NCI-H524 (cell line): ENCODE measurements around the gene RANBP17.
"Not testable (repeated sequence)": the region's sequence is repeated elsewhere in the genome, so short reads cannot be mapped to it uniquely, and the experiment has no call there.

Experiments
- DNase-seq, 2 experiments: peaks; one replicate each; lab custom pipeline; 2025; lab: John Stamatoyannopoulos, UW

Gene RANBP17

GRCh38 chr5:170941788-170942187 lies 80.0 kb downstream of the RANBP17 start:
- no peak for DNase-seq

GRCh38 chr5:170945275-170945674 lies 83.5 kb downstream of the RANBP17 start:
- DNase-seq: no peak

GRCh38 chr5:170960567-170960966 lies 98.7 kb downstream of the RANBP17 start:
- no peak for DNase-seq

GRCh38 chr5:170963521-170963920 lies 101.7 kb downstream of the RANBP17 start:
- DNase-seq: no peak

- DNase-seq: no peak
Measured at GRCh38 chr5:170974461-170974860, 112.6 kb downstream of the RANBP17 start.

GRCh38 chr5:170980261-170980660 lies 118.4 kb downstream of the RANBP17 start:
- DNase-seq: not testable (repeated sequence)

GRCh38 chr5:170985486-170985885 lies 123.7 kb downstream of the RANBP17 start:
- no peak for DNase-seq

GRCh38 chr5:170986598-170986997 lies 124.8 kb downstream of the RANBP17 start:
- DNase-seq: peak; percentile 6 to 48

GRCh38 chr5:170993476-170993875 lies 131.7 kb downstream of the RANBP17 start:
- DNase-seq: no peak

- no peak for DNase-seq
Measured at GRCh38 chr5:171010086-171010485, 148.3 kb downstream of the RANBP17 start.

GRCh38 chr5:171010816-171011215 lies 149.0 kb downstream of the RANBP17 start:
- no peak for DNase-seq

GRCh38 chr5:171023508-171023907 lies 161.7 kb downstream of the RANBP17 start:
- DNase-seq: no peak

- no peak for DNase-seq
Measured at GRCh38 chr5:171024084-171024483, 162.3 kb downstream of the RANBP17 start.

GRCh38 chr5:171029401-171029800 lies 167.6 kb downstream of the RANBP17 start:
- DNase-seq: no peak

GRCh38 chr5:171031977-171032376 lies 170.2 kb downstream of the RANBP17 start:
- DNase-seq: no peak

- no peak for DNase-seq
Measured at GRCh38 chr5:171032435-171032973, 170.7 kb downstream of the RANBP17 start.

- not testable (repeated sequence) for DNase-seq
Measured at GRCh38 chr5:171041893-171042292, 180.1 kb downstream of the RANBP17 start.

GRCh38 chr5:171050916-171051315 lies 189.1 kb downstream of the RANBP17 start:
- DNase-seq: no peak

- DNase-seq: no peak
Measured at GRCh38 chr5:171055875-171056454, 194.1 kb downstream of the RANBP17 start.

GRCh38 chr5:171067540-171068130 lies 205.8 kb downstream of the RANBP17 start:
- no peak for DNase-seq

GRCh38 chr5:171074747-171075146 lies 212.9 kb downstream of the RANBP17 start:
- DNase-seq: no peak

GRCh38 chr5:171080186-171080938 lies 218.5 kb downstream of the RANBP17 start:
- DNase-seq: no peak

GRCh38 chr5:171081319-171081718 lies 219.5 kb downstream of the RANBP17 start:
- no peak for DNase-seq
